Stomach smooth muscle (tissue), 2 donors: ENCODE results near the gene RELL2.

Source experiments
- H3K27ac ChIP-seq: one replicate; pipeline ENCODE4 v1.7.0; 2013; ENCODE audit warnings: mild to moderate bottlenecking, low read length, inconsistent platforms
- H3K27me3 ChIP-seq, 2 donors: one replicate each; pipeline ENCODE4 v1.7.0; 2013; ENCODE audit warnings: low read length in 2 of 2; ENCODE audit not compliant: insufficient read depth in 2 of 2, control insufficient read depth in 1 of 2
- H3K36me3 ChIP-seq, 2 donors: one replicate each; pipeline ENCODE4 v1.7.0; 2013; ENCODE audit warnings: low read length in 2 of 2; ENCODE audit not compliant: control insufficient read depth in 2 of 2, insufficient read depth in 2 of 2
- H3K4me1 ChIP-seq: one replicate; pipeline ENCODE4 v1.7.0; 2013; ENCODE audit warnings: low read length; ENCODE audit not compliant: control insufficient read depth, insufficient read depth
- H3K4me3 ChIP-seq, 2 donors: one replicate each; pipeline ENCODE4 v1.7.0; 2013; ENCODE audit warnings: low read length in 2 of 2
- H3K9ac ChIP-seq, 2 donors: one replicate each; pipeline ENCODE4 v1.7.0; 2013; ENCODE audit warnings: low read length in 2 of 2, mild to moderate bottlenecking in 1 of 2
- H3K9me3 ChIP-seq, 2 donors: one replicate each; pipeline ENCODE4 v1.7.0; 2013; ENCODE audit warnings: low read length in 2 of 2; ENCODE audit not compliant: control insufficient read depth in 2 of 2
- donor health status: healthy.
- donor health status: Pancreatic carcinoma.

Gene RELL2

GRCh38 chr5:141637123-141637766 lies 448 bp downstream of the RELL2 start:
- Histone ChIP-seq H3K9ac (peak overlapping the region; percentile 32 to 36), H3K4me1 (peaks cover 27% of the 10 kb centered on the region), H3K27me3 (peaks cover 8 to 11% of the 10 kb centered on the region in 2 donors), H3K36me3 (peaks cover 3% of the 10 kb centered on the region in 2 donors), H3K4me3 (peak overlapping the region; percentile 96 to 99), H3K27ac (no peak overlapping the region), H3K9me3 (no peaks in the 10 kb centered on the region)

GRCh38 chr5:141637767-141638419 lies 1.1 kb downstream of the RELL2 start:
- peaks cover 2 to 5% of the 10 kb centered on the region in 2 donors for H3K36me3 ChIP-seq
- no peak overlapping the region for H3K27ac ChIP-seq
- H3K9ac ChIP-seq: peak overlapping the region in 1 of 2 donors; percentile 15
- H3K4me1 ChIP-seq: peaks cover 27% of the 10 kb centered on the region
- peaks cover 8 to 11% of the 10 kb centered on the region in 2 donors for H3K27me3 ChIP-seq
- no peaks in the 10 kb centered on the region for H3K9me3 ChIP-seq
- peak overlapping the region; percentile 96 to 99 for H3K4me3 ChIP-seq

- peaks cover 6 to 8% of the 10 kb centered on the region in 2 donors for H3K36me3 ChIP-seq
- peaks cover 27% of the 10 kb centered on the region for H3K4me1 ChIP-seq
- H3K9me3 ChIP-seq: no peaks in the 10 kb centered on the region
- H3K9ac ChIP-seq: no peak overlapping the region
- H3K27me3 ChIP-seq: peaks cover 8 to 11% of the 10 kb centered on the region in 2 donors
- no peak overlapping the region for H3K27ac ChIP-seq
- no peak overlapping the region for H3K4me3 ChIP-seq
These were observed 2.0 kb downstream of the RELL2 start for GRCh38 chr5:141638771-141639170.

- Histone ChIP-seq H3K27me3 (peaks cover 8 to 11% of the 10 kb centered on the region in 2 donors), H3K36me3 (peaks cover 6 to 9% of the 10 kb centered on the region in 2 donors), H3K4me1 (peaks cover 27% of the 10 kb centered on the region), H3K9ac (no peak overlapping the region), H3K4me3 (no peak overlapping the region), H3K27ac (no peak overlapping the region), H3K9me3 (no peaks in the 10 kb centered on the region)
These were observed 2.7 kb downstream of the RELL2 start for GRCh38 chr5:141639357-141640050.

- Histone ChIP-seq H3K4me3 (no peak overlapping the region), H3K27ac (no peak overlapping the region), H3K9me3 (no peaks in the 10 kb centered on the region), H3K27me3 (peaks cover 8 to 11% of the 10 kb centered on the region in 2 donors), H3K36me3 (peaks cover 8 to 13% of the 10 kb centered on the region in 2 donors), H3K4me1 (peaks cover 22% of the 10 kb centered on the region), H3K9ac (no peak overlapping the region)
These were observed 3.2 kb downstream of the RELL2 start for GRCh38 chr5:141640051-141640415.

- Histone ChIP-seq H3K9me3 (no peaks in the 10 kb centered on the region), H3K4me3 (no peak overlapping the region), H3K27ac (no peak overlapping the region), H3K9ac (no peak overlapping the region), H3K36me3 (peaks cover 8 to 13% of the 10 kb centered on the region in 2 donors), H3K4me1 (peaks cover 15% of the 10 kb centered on the region), H3K27me3 (peaks cover 8 to 11% of the 10 kb centered on the region in 2 donors)
These were observed 3.9 kb downstream of the RELL2 start for GRCh38 chr5:141640698-141641097.

- Histone ChIP-seq H3K4me3 (no peak overlapping the region), H3K9ac (no peak overlapping the region), H3K4me1 (peaks cover 11% of the 10 kb centered on the region), H3K27me3 (peaks cover 8 to 11% of the 10 kb centered on the region in 2 donors), H3K36me3 (peaks cover 12 to 15% of the 10 kb centered on the region in 2 donors), H3K27ac (no peak overlapping the region), H3K9me3 (no peaks in the 10 kb centered on the region)
These were observed 5.0 kb downstream of the RELL2 start for GRCh38 chr5:141641634-141642267.

- peaks cover 16 to 19% of the 10 kb centered on the region in 2 donors for H3K36me3 ChIP-seq
- no peak overlapping the region for H3K9ac ChIP-seq
- H3K27me3 ChIP-seq: no peaks in the 10 kb centered on the region
- no peak overlapping the region for H3K27ac ChIP-seq
- H3K9me3 ChIP-seq: no peaks in the 10 kb centered on the region
- H3K4me1 ChIP-seq: peaks cover 9% of the 10 kb centered on the region
- H3K4me3 ChIP-seq: no peak overlapping the region
These were observed 9.2 kb downstream of the RELL2 start for GRCh38 chr5:141646026-141646425.

- peaks cover 14% of the 10 kb centered on the region for H3K4me1 ChIP-seq
- no peak overlapping the region for H3K9ac ChIP-seq
- no peaks in the 10 kb centered on the region for H3K27me3 ChIP-seq
- no peak overlapping the region for H3K4me3 ChIP-seq
- H3K36me3 ChIP-seq: peaks cover 16% of the 10 kb centered on the region in 2 donors
- H3K9me3 ChIP-seq: no peaks in the 10 kb centered on the region
- H3K27ac ChIP-seq: no peak overlapping the region
These were observed 10.4 kb downstream of the RELL2 start for GRCh38 chr5:141647242-141647641.

- H3K27ac ChIP-seq: no peak overlapping the region
- H3K4me3 ChIP-seq: no peak overlapping the region
- no peak overlapping the region for H3K9ac ChIP-seq
- no peaks in the 10 kb centered on the region for H3K27me3 ChIP-seq
- H3K9me3 ChIP-seq: no peaks in the 10 kb centered on the region
- H3K4me1 ChIP-seq: peaks cover 14% of the 10 kb centered on the region
- H3K36me3 ChIP-seq: peaks cover 14% of the 10 kb centered on the region in 2 donors
These were observed 11.1 kb downstream of the RELL2 start for GRCh38 chr5:141647851-141648250.
